Endothelial cell of umbilical vein (primary cell): Measurements from ENCODE around the gene NXN. TPM values are rescaled to one million over a fixed set of nuclear protein-coding genes. Genes with fewer than 3 reads are reported as not detected.

Experiments used
- BruUV-seq: library from RNA; stranded (reverse); fragments of 400-500 nt; replicated peaks from 2 replicates; lab custom pipeline; 2021; lab: Mats Ljungman, UMichigan
- CTCF ChIA-PET: fragments of 300-600, 350-600 bp; sonication (Branson Sonifier 250); formaldehyde crosslinking; loops from one replicate; lab custom pipeline; 2021; ENCODE audit warnings: antibody characterized with exemption, inconsistent platforms; lab: Charles Lee
- POLR2A ChIA-PET: fragments of 300-600, 350-600 bp; sonication (Branson Sonifier 250); formaldehyde crosslinking; loops from one replicate; lab custom pipeline; 2021; ENCODE audit warnings: antibody characterized with exemption, inconsistent platforms; lab: Charles Lee
- DNase-seq: peaks from one replicate; pipeline ENCODE4 v3.0.0-alpha.2; 2011; ENCODE audit warnings: low read depth, low spot score
- FAIRE-seq: peaks from 2 replicates; lab custom pipeline; 2011; peaks lifted over from hg19 to GRCh38; lab: Jason Lieb, UNC
- H2AFZ ChIP-seq: 2 replicates; pipeline ENCODE4 v1.6.0; 2012; ENCODE audit warnings: low read depth, low read length, control low read depth, inconsistent platforms
- H3K27ac ChIP-seq: 2 replicates; pipeline ENCODE4 v1.5.1; 2011; ENCODE audit warnings: low read depth, mild to moderate bottlenecking, control low read depth, low read length, moderate library complexity; ENCODE audit not compliant: insufficient read depth
- H3K27me3 ChIP-seq, 2 experiments: 2 replicates each; pipeline versions ENCODE4 v1.6.0 to v1.6.1; 2011; ENCODE audit warnings: low read length in 2 of 2, mixed read lengths in 1 of 2; ENCODE audit not compliant: control insufficient read depth in 2 of 2, insufficient read depth in 2 of 2
- H3K36me3 ChIP-seq, 2 experiments: 2 replicates in 1 of 2; 3 replicates in 1 of 2; pipeline ENCODE4 v1.5.1; 2011; ENCODE audit warnings: low read length in 2 of 2, mild to moderate bottlenecking in 1 of 2, moderate library complexity in 1 of 2; ENCODE audit not compliant: control insufficient read depth in 2 of 2, insufficient read depth in 2 of 2; ENCODE audit errors: extremely low read depth in 1 of 2
- H3K4me1 ChIP-seq: 3 replicates; pipeline ENCODE4 v1.5.1; 2011; ENCODE audit warnings: mild to moderate bottlenecking, low read length; ENCODE audit not compliant: control insufficient read depth, insufficient read depth; ENCODE audit errors: extremely low read depth
- H3K4me2 ChIP-seq: 2 replicates; pipeline ENCODE4 v1.6.1; 2011; ENCODE audit warnings: low read length, control low read depth, mixed read lengths; ENCODE audit not compliant: insufficient read depth
- H3K4me3 ChIP-seq, 3 experiments: fragments of 200-600 bp in 1 of 3; sonication (generic), shearing (Covaris generic) in 1 of 3; replicated peaks in 1 of 3; 2 replicates each; pipeline ENCODE4 v1.5.1; 2011 to 2016; ENCODE audit warnings: control low read depth in 3 of 3, low read length in 3 of 3, mild to moderate bottlenecking in 2 of 3, inconsistent platforms in 1 of 3, low read depth in 1 of 3, moderate library complexity in 1 of 3; ENCODE audit not compliant: insufficient read depth in 1 of 3
- H3K79me2 ChIP-seq: 2 replicates; pipeline ENCODE4 v1.6.0; 2012; ENCODE audit warnings: low read length, inconsistent platforms; ENCODE audit not compliant: control insufficient read depth, insufficient read depth
- H3K9ac ChIP-seq: replicated peaks from 2 replicates; pipeline ENCODE3; 2011; ENCODE audit warnings: low read length, control low read depth; ENCODE audit not compliant: insufficient read depth; ENCODE audit errors: extremely low read depth
- H3K9me1 ChIP-seq: replicated peaks from 3 replicates; pipeline ENCODE4 v1.6.0; 2011; ENCODE audit warnings: mild to moderate bottlenecking, low read length; ENCODE audit not compliant: control insufficient read depth, insufficient read depth; ENCODE audit errors: extremely low read depth
- H3K9me3 ChIP-seq: replicated peaks from 2 replicates; pipeline ENCODE4 v1.5.1; 2012; ENCODE audit warnings: low read length, inconsistent platforms; ENCODE audit not compliant: control insufficient read depth, insufficient read depth
- H4K20me1 ChIP-seq: replicated peaks from 2 replicates; pipeline ENCODE3; 2011; ENCODE audit warnings: mild to moderate bottlenecking, low read length; ENCODE audit not compliant: control insufficient read depth, insufficient read depth; ENCODE audit errors: extremely low read depth
- FOS ChIP-seq: IDR thresholded peaks from 2 replicates; pipeline ENCODE4 v1.6.1; 2011; ENCODE audit warnings: mild to moderate bottlenecking, low read length, moderate library complexity, borderline replicate concordance; ENCODE audit not compliant: insufficient read depth
- GATA2 ChIP-seq: IDR thresholded peaks from 2 replicates; pipeline ENCODE4 v1.7.0; 2011; ENCODE audit warnings: low read depth, mild to moderate bottlenecking, moderate library complexity, mixed read lengths, low read length; ENCODE audit not compliant: insufficient read length, insufficient read depth
- POLR2AphosphoS5 ChIP-seq: IDR thresholded peaks from 2 replicates; pipeline ENCODE4 v1.6.1; 2012; ENCODE audit warnings: low read depth, mild to moderate bottlenecking, control low read depth, low read length, moderate library complexity; ENCODE audit not compliant: insufficient read depth
- dilution Hi-C: fragments of 300-500 bp; cut with MboI; formaldehyde crosslinking; loops from one replicate; pipeline ENCODE4 v1.15.0; 2019; ENCODE audit warnings: low sequenced_read_pairs; ENCODE audit not compliant: extremely low pct_ligation_motif_present
- intact Hi-C: fragments of 100-400 bp; cut with micrococcal nuclease; formaldehyde crosslinking; loops from one replicate; pipeline ENCODE4 v1.10.0; 2022
- polyA plus RNA-seq, 4 experiments: library from polyadenylated mRNA; depleted of rRNA in 3 of 4; stranded (reverse) in 3 of 4; unstranded in 1 of 4; fragments of >200 nt; gene quantifications; 2 replicates each; pipeline versions ENCODE4 v1.2.1 to v1.2.3, GENCODE V29; 2011 to 2012; ENCODE audit warnings: missing spikeins in 1 of 4
- total RNA-seq: library from RNA; stranded (reverse); gene quantifications from 2 replicates; pipeline ENCODE4 v1.2.3, GENCODE V29; 2021
- TF ChIP-seq, protein P1 (sequence below), 2 donors: IDR thresholded peaks; 1 replicate in 1 of 2; 2 replicates in 1 of 2; pipeline ENCODE4 v1.5.1; 2011; ENCODE audit warnings: low read length in 2 of 2, mild to moderate bottlenecking in 2 of 2, moderate library complexity in 2 of 2, control low read depth in 1 of 2, inconsistent platforms in 1 of 2, low read depth in 1 of 2; ENCODE audit not compliant: insufficient read depth in 1 of 2; ENCODE audit errors: extremely low read depth in 1 of 2

NXN gene
- total and polyA plus RNA-seq, 2 donors (not counting 3 experiments of a cell fraction or from before 2014, with no cell fraction given): 69.5 to 77.3 TPM

DNA sequence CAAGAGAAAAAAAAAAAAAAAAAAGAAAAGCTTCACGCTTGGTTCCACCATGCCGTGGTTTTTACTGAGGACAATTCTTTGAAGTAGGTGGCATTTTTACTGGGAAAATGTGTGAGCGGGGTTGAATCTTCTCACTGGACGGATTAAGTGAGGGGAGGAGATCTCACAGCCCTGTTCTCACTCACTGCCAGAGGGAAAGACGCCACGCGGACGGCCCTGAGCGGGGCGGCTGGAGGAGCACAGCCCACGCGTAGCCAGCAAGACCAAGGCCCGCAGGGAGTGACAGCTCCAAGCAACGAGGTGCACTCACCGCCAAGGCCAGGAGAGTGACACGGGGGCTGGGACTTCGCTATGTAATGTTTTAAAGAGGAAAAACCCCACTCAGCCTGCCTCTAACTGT is 154.4 kb downstream of the NXN start:
- intact Hi-C loops: no loop called here

DNA sequence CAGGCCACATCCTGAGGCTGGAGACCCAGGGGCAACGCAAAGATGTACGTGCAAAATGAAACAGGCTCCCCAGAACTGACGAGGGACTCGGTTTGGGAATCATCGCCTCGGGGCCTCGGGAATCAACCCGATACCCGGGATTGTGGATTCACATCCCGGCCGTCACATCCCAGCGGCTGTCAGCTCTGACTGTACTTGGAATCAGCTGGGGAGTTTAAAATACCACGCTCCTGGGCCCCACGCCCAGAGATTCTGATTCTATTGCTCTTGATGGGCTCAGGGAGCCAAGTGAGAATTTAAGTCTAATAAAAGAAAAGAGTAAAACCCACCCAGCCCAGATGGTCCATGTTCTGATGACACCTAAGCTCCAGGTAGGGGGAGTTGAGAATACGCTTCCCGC is 155.2 kb downstream of the NXN start:
- no peaks in the 10 kb centered on the region for H4K20me1 ChIP-seq
- no TSS peak for BruUV-seq
- H3K4me2 ChIP-seq: no peak overlapping the region
- H3K9ac ChIP-seq: no peak overlapping the region
- H3K4me3 ChIP-seq: no peak overlapping the region
- ChIA-PET POLR2A (no interaction called here), CTCF (interaction anchor here (0.7 to 1.5 kb wide), 2 partner anchors 94 to 157 kb away, joined by 3 read pairs; no protein-coding TSS in a partner anchor)
- no peak for FAIRE-seq
- no peaks in the 10 kb centered on the region for H3K27me3 ChIP-seq
- H3K36me3 ChIP-seq: peaks cover 0 to 14% of the 10 kb centered on the region in 2 experiments
- H3K79me2 ChIP-seq: no peaks in the 10 kb centered on the region
- DNase-seq: no peak
- dilution Hi-C loops (no loop called here), intact Hi-C loops (no loop called here)
- H3K4me1 ChIP-seq: no peaks in the 10 kb centered on the region
- H3K27ac ChIP-seq: no peak overlapping the region
- H3K9me3 ChIP-seq: no peaks in the 10 kb centered on the region
- no peak overlapping the region for H2AFZ ChIP-seq
- no peaks in the 10 kb centered on the region for H3K9me1 ChIP-seq
- TF ChIP-seq POLR2AphosphoS5 (no peak), GATA2 (no peak)

More for the DNA sequence above, 154.4 kb downstream of the NXN start:
- Histone ChIP-seq H3K36me3 (peaks cover 0 to 12% of the 10 kb centered on the region in 2 experiments), H3K9me3 (no peaks in the 10 kb centered on the region), H3K4me3 (no peak overlapping the region), H3K9ac (no peak overlapping the region), H3K27me3 (no peaks in the 10 kb centered on the region), H3K27ac (no peak overlapping the region), H3K4me2 (no peak overlapping the region), H3K4me1 (no peaks in the 10 kb centered on the region), H2AFZ (no peak overlapping the region), H4K20me1 (no peaks in the 10 kb centered on the region), H3K9me1 (no peaks in the 10 kb centered on the region), H3K79me2 (no peaks in the 10 kb centered on the region)
- BruUV-seq: no TSS peak
- dilution Hi-C loops: no loop called here
- ChIA-PET CTCF (interaction anchor here (1.5 kb wide), 1 partner anchor 156 kb away, joined by 3 read pairs; no protein-coding TSS in a partner anchor), POLR2A (no interaction called here)
- no peak for TF ChIP-seq GATA2
- no peak for TF ChIP-seq FOS
- TF ChIP-seq, protein P1, sequence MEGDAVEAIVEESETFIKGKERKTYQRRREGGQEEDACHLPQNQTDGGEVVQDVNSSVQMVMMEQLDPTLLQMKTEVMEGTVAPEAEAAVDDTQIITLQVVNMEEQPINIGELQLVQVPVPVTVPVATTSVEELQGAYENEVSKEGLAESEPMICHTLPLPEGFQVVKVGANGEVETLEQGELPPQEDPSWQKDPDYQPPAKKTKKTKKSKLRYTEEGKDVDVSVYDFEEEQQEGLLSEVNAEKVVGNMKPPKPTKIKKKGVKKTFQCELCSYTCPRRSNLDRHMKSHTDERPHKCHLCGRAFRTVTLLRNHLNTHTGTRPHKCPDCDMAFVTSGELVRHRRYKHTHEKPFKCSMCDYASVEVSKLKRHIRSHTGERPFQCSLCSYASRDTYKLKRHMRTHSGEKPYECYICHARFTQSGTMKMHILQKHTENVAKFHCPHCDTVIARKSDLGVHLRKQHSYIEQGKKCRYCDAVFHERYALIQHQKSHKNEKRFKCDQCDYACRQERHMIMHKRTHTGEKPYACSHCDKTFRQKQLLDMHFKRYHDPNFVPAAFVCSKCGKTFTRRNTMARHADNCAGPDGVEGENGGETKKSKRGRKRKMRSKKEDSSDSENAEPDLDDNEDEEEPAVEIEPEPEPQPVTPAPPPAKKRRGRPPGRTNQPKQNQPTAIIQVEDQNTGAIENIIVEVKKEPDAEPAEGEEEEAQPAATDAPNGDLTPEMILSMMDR (IDR thresholded peaks at IDR 0.05; ENCODE audit: extremely low read depth in 1 of 2, insufficient read depth in 1 of 2, low read depth in 1 of 2, low read length in 2 of 2): no peak
- TF ChIP-seq POLR2AphosphoS5: no peak
- DNase-seq: no peak
- FAIRE-seq: no peak
